Activated CD4-positive, alpha-beta T cell treated with anti-CD3 and anti-CD28 coated beads, Interleukin-2, amount 10 ng/mL, durations not matched to agents 24 days and 14 days (primary cell): Measurements from ENCODE around the gene ENSA. TPM values are rescaled to one million over a fixed set of nuclear protein-coding genes. Genes with fewer than 3 reads are reported as not detected.
A peak's percentile ranks its signal among the peaks of the same experiment; 100 is the strongest.
"Not testable (repeated sequence)": the region's sequence is repeated elsewhere in the genome, so short reads cannot be mapped to it uniquely, and the experiment has no call there.

ENCODE experiments used
- DNase-seq: peaks from one replicate; pipeline ENCODE4 v3.0.0; 2022
- H3K27ac Mint-ChIP-seq: one replicate; pipeline ENCODE4 v1.8.0; 2022; ENCODE audit warnings: mild to moderate bottlenecking, mixed read lengths
- H3K27me3 Mint-ChIP-seq: one replicate; pipeline ENCODE4 v1.8.0; 2022; ENCODE audit warnings: mixed read lengths
- H3K36me3 Mint-ChIP-seq: one replicate; pipeline ENCODE4 v1.8.0; 2022; ENCODE audit warnings: low read depth, mild to moderate bottlenecking, mixed read lengths
- H3K4me1 Mint-ChIP-seq: one replicate; pipeline ENCODE4 v1.8.0; 2021; ENCODE audit warnings: mixed read lengths
- H3K4me3 Mint-ChIP-seq: one replicate; pipeline ENCODE4 v1.8.0; 2022; ENCODE audit warnings: mild to moderate bottlenecking, moderate library complexity, mixed read lengths
- H3K9me3 Mint-ChIP-seq: one replicate; pipeline ENCODE4 v1.8.0; 2021; ENCODE audit warnings: mixed read lengths
- intact Hi-C: fragments of 100-400 bp; cut with micrococcal nuclease; formaldehyde crosslinking; loops from one replicate; pipeline ENCODE4 v1.15.1; 2023
- total RNA-seq: library from RNA; stranded (reverse); gene quantifications from 2 replicates; pipeline ENCODE4 v1.2.3, GENCODE V29; 2022

The ENSA gene
- total RNA-seq, 1 donor from 2014 or later = 248 TPM

GRCh38 chr1:150613061-150613920 is 16.1 kb downstream of the ENSA start:
- Mint-ChIP-seq H3K27me3 (no peaks in the 10 kb centered on the region), H3K36me3 (peaks cover 51% of the 10 kb centered on the region), H3K27ac (peak overlapping the region; percentile 95), H3K4me3 (peak overlapping the region; percentile 78), H3K4me1 (peaks cover 55% of the 10 kb centered on the region), H3K9me3 (no peaks in the 10 kb centered on the region)
- intact Hi-C loops = loop anchor here (1.0 to 5.0 kb wide), 2 partner anchors 8 to 394 kb away; partner anchors contain the start of genes MINDY1 and PRUNE1
- peak; percentile 84 for DNase-seq

- Mint-ChIP-seq H3K4me3 (peak overlapping the region; percentile 78), H3K9me3 (no peaks in the 10 kb centered on the region), H3K4me1 (peaks cover 53% of the 10 kb centered on the region), H3K27me3 (no peaks in the 10 kb centered on the region), H3K27ac (peak overlapping the region; percentile 95), H3K36me3 (peaks cover 46% of the 10 kb centered on the region)
- DNase-seq = no peak
- intact Hi-C loops = loop anchor here (5.0 kb wide), 1 partner anchor 395 kb away; the partner anchor contains the start of genes MINDY1 and PRUNE1
Observed at GRCh38 chr1:150612014-150612345, 17.4 kb downstream of the ENSA start.

- H3K27ac Mint-ChIP-seq = peak overlapping the region; percentile 95
- H3K9me3 Mint-ChIP-seq = no peaks in the 10 kb centered on the region
- H3K4me1 Mint-ChIP-seq = peaks cover 44% of the 10 kb centered on the region
- H3K36me3 Mint-ChIP-seq = peaks cover 38% of the 10 kb centered on the region
- no peaks in the 10 kb centered on the region for H3K27me3 Mint-ChIP-seq
- no peak for DNase-seq
- no peak overlapping the region for H3K4me3 Mint-ChIP-seq
- intact Hi-C loops = loop anchor here (5.0 kb wide), 1 partner anchor 397 kb away; the partner anchor contains the start of genes MINDY1 and PRUNE1
Observed at GRCh38 chr1:150610576-150610975, 18.8 kb downstream of the ENSA start.

- Mint-ChIP-seq H3K9me3 (no peaks in the 10 kb centered on the region), H3K36me3 (peaks cover 32% of the 10 kb centered on the region), H3K4me3 (no peak overlapping the region), H3K4me1 (peaks cover 39% of the 10 kb centered on the region), H3K27ac (peak overlapping the region; percentile 77), H3K27me3 (no peaks in the 10 kb centered on the region)
- DNase-seq = no peak
- intact Hi-C loops = loop anchor here (5.0 kb wide), 1 partner anchor 398 kb away; the partner anchor contains the start of genes MINDY1 and PRUNE1
Observed at GRCh38 chr1:150609732-150610131, 19.7 kb downstream of the ENSA start.

GRCh38 chr1:150606463-150607142 is 22.8 kb downstream of the ENSA start:
- H3K4me3 Mint-ChIP-seq = no peak overlapping the region

GRCh38 chr1:150605451-150605731 is 24.0 kb downstream of the ENSA start:
- H3K27me3 Mint-ChIP-seq, H3K9me3 Mint-ChIP-seq, intact Hi-C loops, H3K4me3 Mint-ChIP-seq, H3K27ac Mint-ChIP-seq, DNase-seq: not testable (repeated sequence)
- peaks cover 20% of the 10 kb centered on the region for H3K4me1 Mint-ChIP-seq
- peaks cover 22% of the 10 kb centered on the region for H3K36me3 Mint-ChIP-seq

More at GRCh38 chr1:150606463-150607142, 22.8 kb downstream of the ENSA start:
- Mint-ChIP-seq H3K9me3 (no peaks in the 10 kb centered on the region), H3K27me3 (no peaks in the 10 kb centered on the region), H3K36me3 (peaks cover 22% of the 10 kb centered on the region), H3K27ac (peak overlapping the region; percentile 44), H3K4me1 (peaks cover 26% of the 10 kb centered on the region)
- intact Hi-C loops = no loop called here
- no peak for DNase-seq

- Mint-ChIP-seq H3K27me3 (no peaks in the 10 kb centered on the region), H3K4me1 (peaks cover 17% of the 10 kb centered on the region), H3K4me3 (no peak overlapping the region), H3K36me3 (peaks cover 25% of the 10 kb centered on the region), H3K9me3 (no peaks in the 10 kb centered on the region), H3K27ac (peak overlapping the region; percentile 92)
- no peak for DNase-seq
- intact Hi-C loops = no loop called here
Observed at GRCh38 chr1:150604226-150604588, 25.2 kb downstream of the ENSA start.

- intact Hi-C loops = no loop called here
- no peak for DNase-seq
- Mint-ChIP-seq H3K4me1 (peaks cover 17% of the 10 kb centered on the region), H3K27me3 (no peaks in the 10 kb centered on the region), H3K9me3 (no peaks in the 10 kb centered on the region), H3K36me3 (peaks cover 25% of the 10 kb centered on the region), H3K4me3 (no peak overlapping the region), H3K27ac (peak overlapping the region; percentile 71)
Observed at GRCh38 chr1:150603711-150604110, 25.7 kb downstream of the ENSA start.

- Mint-ChIP-seq H3K36me3 (peaks cover 28% of the 10 kb centered on the region), H3K4me1 (peaks cover 17% of the 10 kb centered on the region)
- H3K9me3 Mint-ChIP-seq, DNase-seq, H3K27ac Mint-ChIP-seq, H3K27me3 Mint-ChIP-seq, intact Hi-C loops, H3K4me3 Mint-ChIP-seq: not testable (repeated sequence)
Observed at GRCh38 chr1:150602372-150602771, 27.0 kb downstream of the ENSA start.

GRCh38 chr1:150601540-150601939 is 27.9 kb downstream of the ENSA start:
- DNase-seq = no peak
- Mint-ChIP-seq H3K36me3 (peaks cover 30% of the 10 kb centered on the region), H3K27me3 (no peaks in the 10 kb centered on the region), H3K27ac (no peak overlapping the region), H3K4me1 (peaks cover 16% of the 10 kb centered on the region), H3K9me3 (no peaks in the 10 kb centered on the region), H3K4me3 (no peak overlapping the region)
- intact Hi-C loops = no loop called here

- H3K27ac Mint-ChIP-seq, intact Hi-C loops, DNase-seq, H3K4me1 Mint-ChIP-seq, H3K27me3 Mint-ChIP-seq, H3K9me3 Mint-ChIP-seq, H3K4me3 Mint-ChIP-seq: not testable (repeated sequence)
- H3K36me3 Mint-ChIP-seq = peaks cover 29% of the 10 kb centered on the region
Observed at GRCh38 chr1:150598346-150598745, 31.1 kb downstream of the ENSA start.

GRCh38 chr1:150596976-150597375 is 32.4 kb downstream of the ENSA start:
- intact Hi-C loops = no loop called here
- H3K36me3 Mint-ChIP-seq = peaks cover 31% of the 10 kb centered on the region
- DNase-seq = no peak
- H3K9me3 Mint-ChIP-seq = no peaks in the 10 kb centered on the region
- H3K4me3 Mint-ChIP-seq = no peak overlapping the region
- peaks cover 2% of the 10 kb centered on the region for H3K4me1 Mint-ChIP-seq
- no peak overlapping the region for H3K27ac Mint-ChIP-seq
- H3K27me3 Mint-ChIP-seq = no peaks in the 10 kb centered on the region

- H3K27me3 Mint-ChIP-seq = no peaks in the 10 kb centered on the region
- no peaks in the 10 kb centered on the region for H3K9me3 Mint-ChIP-seq
- H3K4me1 Mint-ChIP-seq = peaks cover 2% of the 10 kb centered on the region
- peaks cover 29% of the 10 kb centered on the region for H3K36me3 Mint-ChIP-seq
- intact Hi-C loops = no loop called here
- no peak for DNase-seq
- H3K27ac Mint-ChIP-seq = no peak overlapping the region
- no peak overlapping the region for H3K4me3 Mint-ChIP-seq
Observed at GRCh38 chr1:150596095-150596892, 33.1 kb downstream of the ENSA start.

- intact Hi-C loops = no loop called here
- no peak overlapping the region for H3K4me3 Mint-ChIP-seq
- peaks cover 32% of the 10 kb centered on the region for H3K36me3 Mint-ChIP-seq
- H3K4me1 Mint-ChIP-seq = peaks cover 21% of the 10 kb centered on the region
- H3K9me3 Mint-ChIP-seq = no peaks in the 10 kb centered on the region
- H3K27me3 Mint-ChIP-seq = no peaks in the 10 kb centered on the region
- H3K27ac Mint-ChIP-seq = no peak overlapping the region
- no peak for DNase-seq
Observed at GRCh38 chr1:150582371-150582770, 47.0 kb downstream of the ENSA start.
